ENCODE measurements around the gene TGFA.

Gene TGFA

DNA sequence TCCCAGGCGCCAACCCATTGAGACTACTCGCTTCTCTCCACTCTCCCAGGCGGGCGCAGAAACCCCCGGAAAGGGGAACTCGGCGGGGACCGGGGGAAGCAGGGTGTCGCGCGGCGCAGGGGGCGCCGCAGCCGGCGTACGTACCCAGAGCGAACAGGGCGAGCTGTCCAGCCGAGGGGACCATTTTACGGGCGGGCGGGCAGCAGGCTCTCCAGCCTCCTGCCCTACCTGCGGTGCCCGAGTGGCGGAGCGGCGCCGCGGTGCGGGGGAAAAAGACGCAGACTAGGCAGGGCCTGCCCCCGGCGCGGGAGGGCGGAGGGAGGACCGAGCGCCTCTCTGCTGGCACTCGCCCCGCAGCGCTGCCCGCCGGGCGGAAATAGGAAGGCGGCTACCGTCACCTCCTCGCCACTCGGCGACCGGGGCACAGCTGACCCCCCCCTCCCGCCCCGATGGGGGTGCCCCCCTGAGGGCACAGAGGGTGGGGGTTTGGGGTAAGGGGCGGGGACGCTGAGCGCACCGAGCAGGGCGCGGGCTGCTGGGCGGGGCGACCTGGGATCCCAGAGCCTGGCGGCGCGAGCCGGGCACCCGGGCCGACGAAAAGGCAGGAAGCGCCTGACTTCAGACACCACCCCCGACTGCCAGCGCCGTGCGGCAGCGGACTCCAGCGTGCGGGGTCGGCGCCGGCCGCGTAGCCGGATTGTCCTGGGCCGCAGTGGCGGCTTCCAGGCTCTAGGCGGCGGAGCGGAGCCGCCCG, at the start of gene TGFA:
Gene TGFA, minus strand, starts transcription at position 243 of the 754 bp plus-strand sequence. Its CDS starts 59 bp downstream, at position 184.
- Histone ChIP-seq H3K36me3 (ENCODE audit: low read depth) (peaks cover 16% of the 10 kb centered on the region), H3K27me3 (ENCODE audit: insufficient read depth, poor library complexity, severe bottlenecking) (no peaks in the 10 kb centered on the region), H3K4me3 (ENCODE audit: severe bottlenecking) (peak within 1 kb of the TSS; percentile 81), H3K27ac (ENCODE audit: poor library complexity, severe bottlenecking) (peak within 1 kb of the TSS; percentile 88), H3K4me1 (ENCODE audit: insufficient read depth, poor library complexity, severe bottlenecking) (peaks cover 35% of the 10 kb centered on the region), H3K9me3 (ENCODE audit: severe bottlenecking) (no peaks in the 10 kb centered on the region)
- ATAC-seq (ENCODE audit: low read depth) = peak; percentile 78
- TF ChIP-seq, protein P1, sequence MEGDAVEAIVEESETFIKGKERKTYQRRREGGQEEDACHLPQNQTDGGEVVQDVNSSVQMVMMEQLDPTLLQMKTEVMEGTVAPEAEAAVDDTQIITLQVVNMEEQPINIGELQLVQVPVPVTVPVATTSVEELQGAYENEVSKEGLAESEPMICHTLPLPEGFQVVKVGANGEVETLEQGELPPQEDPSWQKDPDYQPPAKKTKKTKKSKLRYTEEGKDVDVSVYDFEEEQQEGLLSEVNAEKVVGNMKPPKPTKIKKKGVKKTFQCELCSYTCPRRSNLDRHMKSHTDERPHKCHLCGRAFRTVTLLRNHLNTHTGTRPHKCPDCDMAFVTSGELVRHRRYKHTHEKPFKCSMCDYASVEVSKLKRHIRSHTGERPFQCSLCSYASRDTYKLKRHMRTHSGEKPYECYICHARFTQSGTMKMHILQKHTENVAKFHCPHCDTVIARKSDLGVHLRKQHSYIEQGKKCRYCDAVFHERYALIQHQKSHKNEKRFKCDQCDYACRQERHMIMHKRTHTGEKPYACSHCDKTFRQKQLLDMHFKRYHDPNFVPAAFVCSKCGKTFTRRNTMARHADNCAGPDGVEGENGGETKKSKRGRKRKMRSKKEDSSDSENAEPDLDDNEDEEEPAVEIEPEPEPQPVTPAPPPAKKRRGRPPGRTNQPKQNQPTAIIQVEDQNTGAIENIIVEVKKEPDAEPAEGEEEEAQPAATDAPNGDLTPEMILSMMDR (IDR thresholded peaks at IDR 0.05; ENCODE audit: poor library complexity, severe bottlenecking) = peak; percentile 87
- DNase-seq (ENCODE audit: low spot score) = peak; percentile 96

DNA sequence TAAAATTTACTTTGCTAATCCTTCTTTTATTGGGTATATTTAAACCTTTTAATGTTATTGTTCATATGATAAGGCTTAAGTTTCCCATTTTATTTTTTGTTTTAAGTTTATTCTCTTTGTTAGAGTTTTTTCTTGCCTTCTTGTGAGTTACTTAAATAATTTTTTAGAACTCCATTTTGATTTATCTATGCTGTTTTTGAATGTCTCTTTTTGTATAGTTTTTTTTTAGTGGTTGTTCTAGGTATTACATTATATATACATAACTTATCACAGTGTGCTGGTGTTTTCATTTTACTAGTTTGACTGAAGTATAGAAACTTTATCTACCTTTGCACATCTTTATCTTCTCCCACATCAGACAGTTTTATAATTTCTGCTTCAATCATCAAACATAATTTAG, 49.4 kb upstream of the TGFA start:
- H3K9me3 ChIP-seq (ENCODE audit: severe bottlenecking) = no peaks in the 10 kb centered on the region
- H3K4me3 ChIP-seq (ENCODE audit: severe bottlenecking) = no peak overlapping the region
- ATAC-seq (ENCODE audit: low read depth) (no peak), DNase-seq (ENCODE audit: low spot score) (no peak)
- no peaks in the 10 kb centered on the region for H3K36me3 ChIP-seq (ENCODE audit: low read depth)
- no peak overlapping the region for H3K27ac ChIP-seq (ENCODE audit: poor library complexity, severe bottlenecking)
- H3K4me1 ChIP-seq (ENCODE audit: insufficient read depth, poor library complexity, severe bottlenecking) = peaks cover 2% of the 10 kb centered on the region
- TF ChIP-seq, protein P1 (IDR thresholded peaks at IDR 0.05; ENCODE audit: poor library complexity, severe bottlenecking) = peak; percentile 43
- H3K27me3 ChIP-seq (ENCODE audit: insufficient read depth, poor library complexity, severe bottlenecking) = no peaks in the 10 kb centered on the region

DNA sequence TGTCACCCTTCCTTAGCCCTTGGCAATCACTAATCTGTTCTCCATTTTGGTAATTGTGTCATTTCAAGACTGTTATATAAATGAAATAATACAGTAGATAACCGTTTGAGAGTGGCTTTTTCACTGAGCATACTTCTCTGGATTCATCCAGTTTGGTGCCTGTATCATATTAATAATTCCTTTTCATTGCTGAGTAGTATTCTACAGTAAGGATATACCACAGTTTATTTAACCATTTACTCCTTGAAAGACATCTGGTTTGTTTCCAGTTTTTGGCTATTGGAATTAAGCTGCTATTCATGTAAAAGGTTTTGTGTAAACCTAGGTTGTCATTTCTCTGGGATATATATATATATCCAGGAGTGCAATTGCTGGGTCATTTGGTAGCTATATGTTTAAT, 44.6 kb upstream of the TGFA start:
- H3K4me3 ChIP-seq (ENCODE audit: severe bottlenecking) = no peak overlapping the region
- no peaks in the 10 kb centered on the region for H3K27me3 ChIP-seq (ENCODE audit: insufficient read depth, poor library complexity, severe bottlenecking)
- no peaks in the 10 kb centered on the region for H3K36me3 ChIP-seq (ENCODE audit: low read depth)
- H3K27ac ChIP-seq (ENCODE audit: poor library complexity, severe bottlenecking) = peak overlapping the region; percentile 97
- H3K9me3 ChIP-seq (ENCODE audit: severe bottlenecking) = no peaks in the 10 kb centered on the region
- peaks cover 25% of the 10 kb centered on the region for H3K4me1 ChIP-seq (ENCODE audit: insufficient read depth, poor library complexity, severe bottlenecking)
- DNase-seq (ENCODE audit: low spot score) = no peak
- TF ChIP-seq, protein P1 (IDR thresholded peaks at IDR 0.05; ENCODE audit: poor library complexity, severe bottlenecking) = no peak
- ATAC-seq (ENCODE audit: low read depth) = no peak

GRCh38 chr2:70596739-70597138, 43.1 kb upstream of the TGFA start:
- peaks cover 29% of the 10 kb centered on the region for H3K4me1 ChIP-seq (ENCODE audit: insufficient read depth, poor library complexity, severe bottlenecking)
- H3K9me3 ChIP-seq (ENCODE audit: severe bottlenecking) = no peaks in the 10 kb centered on the region
- H3K27ac ChIP-seq (ENCODE audit: poor library complexity, severe bottlenecking) = peak overlapping the region; percentile 97
- H3K27me3 ChIP-seq (ENCODE audit: insufficient read depth, poor library complexity, severe bottlenecking) = no peaks in the 10 kb centered on the region
- ATAC-seq (ENCODE audit: low read depth) (peak; percentile 84), DNase-seq (ENCODE audit: low spot score) (no peak)
- no peak overlapping the region for H3K4me3 ChIP-seq (ENCODE audit: severe bottlenecking)
- TF ChIP-seq, protein P1 (IDR thresholded peaks at IDR 0.05; ENCODE audit: poor library complexity, severe bottlenecking) = no peak
- no peaks in the 10 kb centered on the region for H3K36me3 ChIP-seq (ENCODE audit: low read depth)

- peak; percentile 96 for ATAC-seq (ENCODE audit: low read depth)
- Histone ChIP-seq H3K4me1 (ENCODE audit: insufficient read depth, poor library complexity, severe bottlenecking) (peaks cover 29% of the 10 kb centered on the region), H3K27ac (ENCODE audit: poor library complexity, severe bottlenecking) (peak overlapping the region; percentile 97), H3K27me3 (ENCODE audit: insufficient read depth, poor library complexity, severe bottlenecking) (no peaks in the 10 kb centered on the region), H3K9me3 (ENCODE audit: severe bottlenecking) (no peaks in the 10 kb centered on the region), H3K4me3 (ENCODE audit: severe bottlenecking) (no peak overlapping the region), H3K36me3 (ENCODE audit: low read depth) (no peaks in the 10 kb centered on the region)
- DNase-seq (ENCODE audit: low spot score) = peak; percentile 87
- TF ChIP-seq, protein P1 (IDR thresholded peaks at IDR 0.05; ENCODE audit: poor library complexity, severe bottlenecking) = no peak
These were observed 42.7 kb upstream of the TGFA start for GRCh38 chr2:70596293-70596692.

All from RWPE2 (cell line).